H54 (cell line): ENCODE results near the gene TPD52L3.

Experiments
- DNase-seq: peaks from one replicate; pipeline ENCODE4 v3.0.0; 2011; ENCODE audit warnings: low spot score, mixed read lengths; ENCODE audit not compliant: insufficient read length
- FAIRE-seq: peaks from 3 replicates; lab custom pipeline; 2011; peaks lifted over from hg19 to GRCh38; lab: Jason Lieb, UNC
- POLR2A ChIP-seq: IDR thresholded peaks from 2 replicates; pipeline ENCODE4 v1.6.1; 2011; ENCODE audit warnings: low read depth, mild to moderate bottlenecking, low read length

The TPD52L3 gene

DNA sequence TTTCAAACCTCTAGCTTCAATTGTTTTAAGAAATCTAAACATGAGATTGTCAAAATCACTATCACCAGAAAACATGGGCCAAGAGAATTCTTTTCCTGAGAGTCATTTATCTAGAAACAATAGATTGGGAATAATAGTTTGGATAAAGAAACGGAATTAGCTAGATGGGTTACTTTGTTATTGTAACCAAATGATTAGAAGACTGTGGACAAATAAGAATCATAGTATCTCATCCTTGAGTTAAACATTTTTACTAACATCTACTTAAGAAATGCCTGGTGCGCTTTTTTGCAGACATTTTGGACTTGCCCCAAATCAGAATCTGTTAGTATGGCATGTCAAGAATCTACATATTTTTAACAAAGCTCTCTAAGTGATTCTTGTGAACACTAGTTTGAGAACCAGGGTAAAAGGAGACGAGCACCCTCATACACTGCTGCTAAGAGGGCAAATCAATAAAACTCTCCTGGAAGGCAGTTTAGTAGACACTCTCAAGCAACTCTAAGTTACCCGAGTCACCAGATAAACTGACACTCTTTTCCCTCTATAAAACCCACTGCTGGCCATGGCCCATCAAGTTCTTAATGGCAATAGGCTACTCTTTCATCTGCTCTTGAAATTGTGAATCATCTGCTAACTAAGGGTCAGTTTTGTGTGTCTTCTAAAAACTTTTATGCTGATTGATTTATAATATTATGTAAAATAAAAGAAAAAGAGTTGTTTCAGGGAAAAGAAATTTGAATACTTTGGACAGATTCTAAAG is 39.1 kb downstream of the TPD52L3 start:
- TF ChIP-seq POLR2A = no peak
- DNase-seq (no peak), FAIRE-seq (no peak)

DNA sequence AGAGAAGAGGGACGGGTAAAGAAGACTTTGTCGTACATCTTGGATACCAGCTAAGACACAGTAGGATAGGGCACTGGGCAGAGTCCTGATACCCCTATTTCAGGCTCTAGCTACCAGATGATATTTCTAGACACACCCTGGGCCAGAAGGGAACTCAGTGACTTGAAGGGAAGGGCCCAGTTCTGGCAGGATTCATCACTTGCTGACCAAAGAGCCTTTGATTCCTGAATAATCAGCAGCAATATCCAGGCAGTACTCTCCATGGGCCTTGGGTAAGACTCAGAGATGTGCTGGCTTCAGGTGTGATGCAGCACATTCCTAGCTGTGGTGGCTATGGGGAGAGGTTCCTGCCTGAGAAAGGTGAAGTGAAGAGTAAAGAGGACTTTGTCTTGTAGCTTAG is 40.7 kb downstream of the TPD52L3 start:
- TF ChIP-seq POLR2A = no peak
- DNase-seq (no peak), FAIRE-seq (no peak)
